ENCODE data around the gene TMEM154.

TMEM154 gene

GRCh38 chr4:152577708-152578396 lies 101.9 kb downstream of the TMEM154 start:
- H3K4me3 ChIP-seq (ENCODE audit: low read depth, low read length): no peak overlapping the region
- TF ChIP-seq CTCF (IDR thresholded peaks at IDR 0.05; ENCODE audit: low read depth, low read length): no peak

GRCh38 chr4:152575533-152575932 lies 104.3 kb downstream of the TMEM154 start:
- TF ChIP-seq CTCF (IDR thresholded peaks at IDR 0.05; ENCODE audit: low read depth, low read length): no peak
- H3K4me3 ChIP-seq (ENCODE audit: low read depth, low read length): no peak overlapping the region

DNA sequence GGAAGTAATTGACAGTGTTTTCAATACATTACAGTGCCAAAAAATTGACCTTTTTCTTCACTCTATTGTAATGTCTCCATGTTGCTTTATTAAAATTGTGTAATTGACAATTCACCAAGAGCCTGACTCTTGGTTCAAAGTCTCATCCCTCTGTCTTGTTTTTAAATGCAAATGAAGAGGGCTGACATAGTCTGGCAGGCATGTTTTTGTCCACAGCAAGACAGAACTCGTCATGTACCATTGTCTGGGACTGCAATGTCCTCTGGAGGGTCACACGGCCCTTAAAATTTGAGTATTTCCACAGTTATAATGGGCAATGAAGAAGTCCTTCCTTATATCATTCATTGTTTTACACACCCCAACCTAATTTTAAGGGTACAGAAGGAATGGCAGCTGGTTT lies 105.9 kb downstream of the TMEM154 start:
- no peak for TF ChIP-seq CTCF (IDR thresholded peaks at IDR 0.05; ENCODE audit: low read depth, low read length)
- no peak overlapping the region for H3K4me3 ChIP-seq (ENCODE audit: low read depth, low read length)

- no peak overlapping the region for H3K4me3 ChIP-seq (ENCODE audit: low read depth, low read length)
- no peak for TF ChIP-seq CTCF (IDR thresholded peaks at IDR 0.05; ENCODE audit: low read depth, low read length)
Measured at GRCh38 chr4:152572417-152573086, 107.2 kb downstream of the TMEM154 start.

DNA sequence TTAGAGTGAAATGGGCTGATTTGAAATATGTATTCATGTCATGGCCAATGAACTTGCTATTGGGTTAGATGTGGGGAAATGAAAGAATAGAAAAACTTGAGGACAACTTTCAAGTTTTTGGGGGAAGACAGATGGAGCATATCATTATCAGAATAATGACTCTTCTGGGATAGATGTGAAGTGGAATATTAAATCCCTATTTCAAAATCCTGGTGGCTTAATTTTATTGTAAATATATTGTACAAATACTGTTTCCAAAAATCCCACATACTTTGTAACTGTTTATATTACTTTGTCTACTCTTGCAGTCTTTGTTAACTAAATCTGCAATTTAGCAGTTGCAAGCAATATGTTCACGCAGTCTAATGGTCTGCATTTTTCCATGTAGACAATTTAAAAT lies 108.0 kb downstream of the TMEM154 start:
- TF ChIP-seq CTCF (IDR thresholded peaks at IDR 0.05; ENCODE audit: low read depth, low read length): no peak
- H3K4me3 ChIP-seq (ENCODE audit: low read depth, low read length): no peak overlapping the region

GRCh38 chr4:152571296-152571695 lies 108.5 kb downstream of the TMEM154 start:
- H3K4me3 ChIP-seq (ENCODE audit: low read depth, low read length): no peak overlapping the region
- no peak for TF ChIP-seq CTCF (IDR thresholded peaks at IDR 0.05; ENCODE audit: low read depth, low read length)

Measured in WI38 (cell line).